Neural progenitor cell (in vitro differentiated cells): ENCODE data around the gene DCD. TPM values are rescaled to one million over a fixed set of nuclear protein-coding genes. Genes with fewer than 3 reads are reported as not detected.
A peak's percentile ranks its signal among the peaks of the same experiment; 100 is the strongest.

Source experiments
- DNase-seq: peaks from one replicate; pipeline ENCODE4 v3.0.0-alpha.2; 2016; ENCODE audit warnings: low spot score
- H2AFZ ChIP-seq: fragments of 200-600 bp; sonication (generic); replicated peaks from 2 replicates; pipeline ENCODE4 v1.6.1; 2016; ENCODE audit warnings: antibody characterized with exemption
- H3F3A ChIP-seq: fragments of 200-600 bp; sonication (generic); 2 replicates; pipeline ENCODE4 v1.6.1; 2016; ENCODE audit warnings: antibody characterized with exemption, low read depth
- H3K27ac ChIP-seq: fragments of 200-600 bp; sonication (generic); 2 replicates; pipeline ENCODE4 v1.5.1; 2016; ENCODE audit warnings: mild to moderate bottlenecking
- H3K27me3 ChIP-seq: fragments of 200-600 bp; sonication (generic); 2 replicates; pipeline ENCODE4 v1.6.1; 2016; ENCODE audit warnings: mild to moderate bottlenecking, moderate library complexity
- H3K36me3 ChIP-seq: fragments of 200-600 bp; sonication (generic); 2 replicates; pipeline ENCODE4 v1.5.1; 2016
- H3K4me1 ChIP-seq: fragments of 200-600 bp; sonication (generic); 2 replicates; pipeline ENCODE4 v1.6.1; 2016; ENCODE audit warnings: mixed run types
- H3K4me2 ChIP-seq: fragments of 200-600 bp; sonication (generic); 2 replicates; pipeline ENCODE4 v1.6.1; 2016
- H3K4me3 ChIP-seq: fragments of 200-600 bp; sonication (generic); 2 replicates; pipeline ENCODE4 v1.5.1; 2016
- H3K79me2 ChIP-seq: fragments of 200-600 bp; sonication (generic); 2 replicates; pipeline ENCODE4 v1.6.1; 2016; ENCODE audit warnings: low read depth
- H3K9ac ChIP-seq: fragments of 200-600 bp; sonication (generic); 2 replicates; pipeline ENCODE4 v1.6.1; 2016
- H3K9me3 ChIP-seq: fragments of 200-600 bp; sonication (generic); 2 replicates; pipeline ENCODE4 v1.5.1; 2016; ENCODE audit warnings: low read depth
- H4K20me1 ChIP-seq: fragments of 200-600 bp; sonication (generic); 2 replicates; pipeline ENCODE4 v1.6.1; 2016; ENCODE audit warnings: low read depth
- H3K27ac Mint-ChIP-seq: 3 replicates; pipeline ENCODE4 v1.8.0; 2021; ENCODE audit warnings: mixed read lengths
- H3K27me3 Mint-ChIP-seq: 2 replicates; pipeline ENCODE4 v1.8.0; 2022; ENCODE audit warnings: low read depth, mild to moderate bottlenecking, inconsistent platforms, moderate library complexity, mixed read lengths; ENCODE audit not compliant: insufficient read depth
- H3K36me3 Mint-ChIP-seq: 3 replicates; pipeline ENCODE4 v1.8.0; 2021; ENCODE audit warnings: mixed read lengths
- H3K4me1 Mint-ChIP-seq: 3 replicates; pipeline ENCODE4 v1.8.0; 2021; ENCODE audit warnings: mixed read lengths
- H3K4me3 Mint-ChIP-seq: 3 replicates; pipeline ENCODE4 v1.8.0; 2021; ENCODE audit warnings: mild to moderate bottlenecking, moderate library complexity, mixed read lengths
- H3K9me3 Mint-ChIP-seq: 3 replicates; pipeline ENCODE4 v1.8.0; 2020; ENCODE audit warnings: mixed read lengths
- EZH2 ChIP-seq: fragments of 200-600 bp; sonication (generic); IDR thresholded peaks from 2 replicates; pipeline ENCODE4 v1.6.1; 2017; ENCODE audit warnings: antibody characterized with exemption, mild to moderate bottlenecking, moderate library complexity
- EZH2phosphoT487 ChIP-seq: fragments of 200-600 bp; sonication (generic); IDR thresholded peaks from 2 replicates; pipeline ENCODE4 v1.6.1; 2017; ENCODE audit warnings: antibody characterized with exemption
- total RNA-seq: library from RNA; depleted of rRNA; stranded (reverse); fragments of >200 nt; gene quantifications from 2 replicates; pipeline ENCODE4 v1.2.3, GENCODE V29; 2015; ENCODE audit warnings: low replicate concordance
- TF ChIP-seq, protein P1 (sequence below): fragments of 200-600 bp; sonication (generic); IDR thresholded peaks from 2 replicates; pipeline ENCODE4 v1.5.1; 2017; ENCODE audit warnings: antibody characterized with exemption, mild to moderate bottlenecking

DCD gene
- total RNA-seq, 1 donor from 2014 or later = not detected

- no peaks in the 10 kb centered on the region for H3K36me3 Mint-ChIP-seq
- Histone ChIP-seq H3K9ac (no peak overlapping the region), H2AFZ (no peak overlapping the region), H3K79me2 (no peaks in the 10 kb centered on the region), H4K20me1 (no peaks in the 10 kb centered on the region), H3K36me3 (no peaks in the 10 kb centered on the region), H3K4me1 (peaks cover 26% of the 10 kb centered on the region), H3K27ac (no peak overlapping the region), H3K9me3 (no peaks in the 10 kb centered on the region), H3F3A (peaks cover 16% of the 10 kb centered on the region), H3K4me2 (no peak overlapping the region), H3K4me3 (no peak overlapping the region), H3K27me3 (no peaks in the 10 kb centered on the region)
- H3K9me3 Mint-ChIP-seq = no peaks in the 10 kb centered on the region
- no peak for TF ChIP-seq EZH2phosphoT487
- TF ChIP-seq, protein P1, sequence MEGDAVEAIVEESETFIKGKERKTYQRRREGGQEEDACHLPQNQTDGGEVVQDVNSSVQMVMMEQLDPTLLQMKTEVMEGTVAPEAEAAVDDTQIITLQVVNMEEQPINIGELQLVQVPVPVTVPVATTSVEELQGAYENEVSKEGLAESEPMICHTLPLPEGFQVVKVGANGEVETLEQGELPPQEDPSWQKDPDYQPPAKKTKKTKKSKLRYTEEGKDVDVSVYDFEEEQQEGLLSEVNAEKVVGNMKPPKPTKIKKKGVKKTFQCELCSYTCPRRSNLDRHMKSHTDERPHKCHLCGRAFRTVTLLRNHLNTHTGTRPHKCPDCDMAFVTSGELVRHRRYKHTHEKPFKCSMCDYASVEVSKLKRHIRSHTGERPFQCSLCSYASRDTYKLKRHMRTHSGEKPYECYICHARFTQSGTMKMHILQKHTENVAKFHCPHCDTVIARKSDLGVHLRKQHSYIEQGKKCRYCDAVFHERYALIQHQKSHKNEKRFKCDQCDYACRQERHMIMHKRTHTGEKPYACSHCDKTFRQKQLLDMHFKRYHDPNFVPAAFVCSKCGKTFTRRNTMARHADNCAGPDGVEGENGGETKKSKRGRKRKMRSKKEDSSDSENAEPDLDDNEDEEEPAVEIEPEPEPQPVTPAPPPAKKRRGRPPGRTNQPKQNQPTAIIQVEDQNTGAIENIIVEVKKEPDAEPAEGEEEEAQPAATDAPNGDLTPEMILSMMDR = peak; percentile 54
- TF ChIP-seq EZH2 = no peak
- peak; percentile 51 for DNase-seq
- H3K4me3 Mint-ChIP-seq = no peak overlapping the region
- no peak overlapping the region for H3K27ac Mint-ChIP-seq
- H3K27me3 Mint-ChIP-seq = peaks cover 11% of the 10 kb centered on the region
- peaks cover 32% of the 10 kb centered on the region for H3K4me1 Mint-ChIP-seq
Measured at GRCh38 chr12:54680374-54680773, 32.2 kb upstream of the DCD start.

GRCh38 chr12:54678131-54678530 lies 30.0 kb upstream of the DCD start:
- Mint-ChIP-seq H3K4me1 (peaks cover 12% of the 10 kb centered on the region), H3K36me3 (no peaks in the 10 kb centered on the region), H3K27ac (no peak overlapping the region), H3K4me3 (no peak overlapping the region), H3K9me3 (no peaks in the 10 kb centered on the region), H3K27me3 (peaks cover 11% of the 10 kb centered on the region)
- Histone ChIP-seq H3F3A (no peaks in the 10 kb centered on the region), H3K9me3 (no peaks in the 10 kb centered on the region), H3K27me3 (no peaks in the 10 kb centered on the region), H3K27ac (no peak overlapping the region), H3K9ac (no peak overlapping the region), H4K20me1 (no peaks in the 10 kb centered on the region), H3K36me3 (no peaks in the 10 kb centered on the region), H3K4me3 (no peak overlapping the region), H3K79me2 (no peaks in the 10 kb centered on the region), H3K4me1 (peaks cover 7% of the 10 kb centered on the region), H2AFZ (no peak overlapping the region), H3K4me2 (no peak overlapping the region)
- TF ChIP-seq, protein P1 = no peak
- TF ChIP-seq EZH2phosphoT487 = no peak
- TF ChIP-seq EZH2 = no peak
- no peak for DNase-seq

- no peaks in the 10 kb centered on the region for H3K27me3 Mint-ChIP-seq
- H3K36me3 Mint-ChIP-seq = no peaks in the 10 kb centered on the region
- no peak overlapping the region for H3K27ac Mint-ChIP-seq
- no peaks in the 10 kb centered on the region for H3K9me3 Mint-ChIP-seq
- no peak for DNase-seq
- H3K4me1 Mint-ChIP-seq = no peaks in the 10 kb centered on the region
- no peak for TF ChIP-seq EZH2
- TF ChIP-seq, protein P1 = no peak
- no peak for TF ChIP-seq EZH2phosphoT487
- no peak overlapping the region for H3K27ac ChIP-seq
- no peaks in the 10 kb centered on the region for H3K9me3 ChIP-seq
- H3K79me2 ChIP-seq = no peaks in the 10 kb centered on the region
- no peaks in the 10 kb centered on the region for H4K20me1 ChIP-seq
- no peaks in the 10 kb centered on the region for H3F3A ChIP-seq
- H3K36me3 ChIP-seq = no peaks in the 10 kb centered on the region
- no peak overlapping the region for H3K4me3 ChIP-seq
- no peaks in the 10 kb centered on the region for H3K27me3 ChIP-seq
- H2AFZ ChIP-seq = peak overlapping the region; percentile 24
- no peak overlapping the region for H3K4me2 ChIP-seq
- H3K4me1 ChIP-seq = no peaks in the 10 kb centered on the region
- no peak overlapping the region for H3K4me3 Mint-ChIP-seq
- H3K9ac ChIP-seq = no peak overlapping the region
Measured at GRCh38 chr12:54667945-54668344, 19.8 kb upstream of the DCD start.
